NCI-H2171 (cell line): ENCODE results near the gene MRC2.

Experiments
- DNase-seq: peaks from one replicate; lab custom pipeline; 2025; lab: John Stamatoyannopoulos, UW

MRC2 gene

DNA sequence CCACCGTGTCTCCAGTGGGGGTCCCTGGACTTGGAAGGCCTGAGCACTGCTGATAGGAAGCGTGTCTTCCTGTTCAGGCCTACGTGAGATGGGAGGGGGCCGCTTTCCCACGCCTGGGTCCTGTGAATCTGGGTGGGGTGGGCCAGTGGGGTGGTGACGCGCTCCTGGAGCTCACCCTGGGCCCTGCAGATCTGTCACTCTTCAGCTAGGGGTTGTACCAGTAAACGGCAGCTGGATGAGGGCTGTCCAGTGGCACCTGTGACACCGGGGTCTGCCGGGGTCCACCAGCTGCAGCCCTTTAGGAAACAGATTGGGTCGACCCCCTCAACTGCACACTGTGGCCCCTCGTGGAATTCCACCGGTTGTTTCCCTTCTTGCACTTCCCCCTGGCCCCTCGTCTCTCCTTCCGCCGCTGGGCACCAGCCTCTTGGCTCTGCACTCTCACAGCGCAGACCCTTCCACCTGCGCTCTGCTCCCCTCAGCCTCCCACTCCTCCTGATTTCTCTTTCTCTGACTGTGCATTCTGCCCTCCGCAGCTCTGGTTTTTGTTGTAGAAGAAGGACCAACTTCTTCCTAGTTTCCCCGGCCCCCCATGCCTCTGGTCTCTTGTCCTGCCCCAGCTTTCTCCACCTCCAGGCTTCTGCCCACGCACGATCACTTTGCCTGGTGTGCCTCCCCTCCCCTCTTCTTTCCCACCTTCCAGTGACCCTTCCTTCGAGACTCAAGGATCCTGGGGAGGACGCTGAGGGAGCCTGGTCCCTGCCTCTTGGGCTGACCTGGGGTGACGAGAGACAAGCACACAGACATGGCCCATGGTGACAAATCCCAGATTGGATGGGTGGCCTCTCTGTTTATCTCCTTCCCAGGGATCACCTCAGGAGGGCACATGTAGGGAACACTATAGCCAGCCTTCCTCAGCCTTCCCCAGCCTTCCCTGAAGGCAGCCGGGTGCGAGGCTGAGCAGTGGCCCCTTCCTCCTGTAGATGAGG, 4.8 kb downstream of the MRC2 start:
- DNase-seq: no peak

DNA sequence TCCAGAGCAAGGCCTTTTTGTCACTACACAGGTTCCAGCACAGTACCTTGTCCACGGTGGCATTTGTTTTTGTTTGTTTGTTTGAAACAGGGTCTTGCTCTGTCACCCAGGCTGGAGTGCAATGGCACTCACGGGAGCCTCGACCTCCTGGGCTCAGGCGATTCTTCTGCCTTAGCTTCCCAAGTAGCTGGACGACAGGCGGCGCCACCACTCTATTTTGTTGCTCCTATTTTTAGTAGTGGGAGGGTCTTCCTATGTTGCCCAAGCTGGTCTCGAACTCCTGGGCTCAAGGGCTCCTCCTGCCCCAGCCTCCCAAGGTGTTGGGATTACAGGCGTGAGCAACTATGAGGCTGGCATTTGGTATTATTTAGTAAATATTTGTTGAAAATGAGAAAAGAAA, 10.3 kb downstream of the MRC2 start:
- DNase-seq: no peak

DNA sequence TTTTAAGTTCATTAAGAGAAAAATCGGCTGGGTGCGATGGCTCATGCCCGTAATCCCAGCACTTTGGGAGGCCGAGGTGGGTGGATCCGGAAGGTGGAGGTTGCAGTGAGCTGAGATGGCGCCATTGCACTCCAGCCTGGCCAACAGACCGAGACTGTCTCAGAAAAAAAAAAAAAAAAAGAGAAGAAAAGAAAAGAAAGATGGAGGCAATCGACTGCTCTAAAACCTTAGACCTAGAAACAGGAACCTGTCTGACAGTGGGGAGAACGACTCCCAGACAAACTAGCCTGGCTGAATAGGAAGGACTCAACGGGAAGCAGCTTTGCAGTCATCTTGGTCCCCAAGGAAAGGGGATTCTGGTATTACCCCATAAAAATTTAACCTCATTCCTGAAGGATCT, 13.7 kb downstream of the MRC2 start:
- DNase-seq: no peak

DNA sequence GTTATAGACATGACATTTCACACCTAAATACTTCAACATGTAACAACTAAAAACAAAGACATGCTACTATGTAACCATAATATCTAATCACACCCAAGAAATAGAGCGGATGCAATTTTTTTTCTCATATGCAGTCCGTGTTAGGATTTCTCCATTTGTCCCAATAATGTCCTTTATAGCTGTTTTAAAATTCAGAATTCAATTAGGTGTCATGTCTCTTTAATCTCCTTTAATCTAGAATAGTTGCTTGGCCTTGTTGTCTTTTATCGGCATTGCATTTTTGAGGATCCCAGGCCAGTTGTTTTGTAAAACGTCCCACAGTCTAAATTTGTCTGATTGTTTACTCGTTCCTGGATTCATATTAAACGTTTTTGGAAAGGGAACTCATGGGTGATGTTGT, 14.5 kb downstream of the MRC2 start:
- no peak for DNase-seq

DNA sequence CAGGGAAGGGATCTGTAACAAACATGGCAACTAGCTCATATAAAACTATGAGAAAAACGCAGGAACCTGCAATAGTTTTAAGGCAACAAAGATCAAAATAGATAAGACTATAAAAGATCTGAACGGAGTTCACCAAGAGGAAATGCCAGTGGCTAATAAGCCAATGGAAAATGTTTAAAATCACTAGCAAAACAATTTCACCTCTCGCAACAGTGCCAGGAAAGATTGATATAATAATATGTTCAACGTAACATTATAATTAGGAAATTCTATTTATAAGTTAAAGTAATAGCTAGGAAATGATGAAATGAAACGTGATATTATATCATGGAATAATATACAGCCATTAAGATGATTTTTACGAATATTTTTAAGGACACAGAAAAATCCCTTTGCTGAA, 16.0 kb downstream of the MRC2 start:
- no peak for DNase-seq

DNA sequence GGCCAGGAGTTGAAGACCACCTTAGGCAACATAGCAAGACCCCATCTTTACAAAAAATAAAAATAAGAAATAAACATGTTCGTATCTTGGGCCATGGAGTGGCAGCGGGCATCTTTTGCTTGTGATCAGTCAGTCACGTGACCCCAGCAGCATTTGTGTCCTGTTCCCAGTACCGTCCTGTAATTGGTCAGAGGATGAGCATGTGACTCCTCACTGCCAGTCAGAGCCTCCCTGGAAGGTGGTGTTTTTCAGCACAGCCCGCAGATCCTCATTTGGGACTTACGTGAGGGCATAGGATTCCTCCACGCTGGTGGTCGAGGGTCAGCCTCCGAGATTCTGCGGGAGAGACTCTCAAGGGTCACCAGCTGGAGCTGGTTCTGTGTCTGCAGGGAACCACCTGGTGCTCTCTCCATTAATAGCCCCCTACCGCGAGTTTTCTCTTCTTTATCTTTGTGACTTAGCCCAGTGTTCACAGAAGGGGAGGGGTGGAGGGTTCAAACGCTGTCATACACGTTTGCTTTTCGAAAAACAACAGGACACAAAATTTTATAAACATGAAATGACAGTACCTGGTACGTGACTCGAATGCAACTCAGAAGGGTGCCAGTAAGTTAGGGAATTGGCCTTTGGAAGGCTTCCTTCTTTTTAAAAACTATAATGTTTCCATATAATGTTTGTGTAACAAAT, 17.2 kb downstream of the MRC2 start:
- peak; percentile 93 for DNase-seq

DNA sequence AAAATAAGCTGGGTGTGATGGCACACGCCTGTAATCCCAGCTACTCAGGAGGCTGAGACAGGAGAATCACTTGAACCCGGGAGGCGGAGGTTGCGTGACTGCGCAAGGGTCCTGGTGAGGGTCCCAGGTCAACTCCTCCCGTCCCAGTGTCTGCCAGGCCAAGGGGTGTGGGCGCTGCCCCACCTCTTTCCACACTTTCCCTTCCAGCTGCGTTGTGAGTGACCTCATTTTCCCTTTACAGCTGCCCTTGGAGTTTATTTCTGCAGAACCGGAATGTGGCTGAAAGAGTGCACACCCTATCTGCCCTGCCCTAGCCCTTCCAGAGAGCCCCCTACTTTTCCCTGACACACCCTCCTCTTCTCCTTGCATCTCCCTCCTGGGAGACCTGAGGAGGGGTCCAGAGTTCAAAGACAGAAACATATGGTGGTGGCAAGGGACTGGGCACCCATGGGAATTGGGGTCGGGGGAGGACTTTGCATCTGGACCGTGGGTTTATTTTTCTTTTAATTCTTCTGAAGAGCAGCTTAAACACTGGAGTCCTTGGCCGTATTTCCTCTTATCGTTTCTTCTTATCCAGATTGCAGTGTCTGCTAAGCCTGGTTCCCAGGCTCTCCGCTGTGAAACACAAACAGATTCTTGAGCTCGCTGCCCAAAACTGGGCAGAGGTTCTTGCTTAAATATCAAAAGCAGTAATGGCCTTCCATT, 20.9 kb downstream of the MRC2 start:
- no peak for DNase-seq

DNA sequence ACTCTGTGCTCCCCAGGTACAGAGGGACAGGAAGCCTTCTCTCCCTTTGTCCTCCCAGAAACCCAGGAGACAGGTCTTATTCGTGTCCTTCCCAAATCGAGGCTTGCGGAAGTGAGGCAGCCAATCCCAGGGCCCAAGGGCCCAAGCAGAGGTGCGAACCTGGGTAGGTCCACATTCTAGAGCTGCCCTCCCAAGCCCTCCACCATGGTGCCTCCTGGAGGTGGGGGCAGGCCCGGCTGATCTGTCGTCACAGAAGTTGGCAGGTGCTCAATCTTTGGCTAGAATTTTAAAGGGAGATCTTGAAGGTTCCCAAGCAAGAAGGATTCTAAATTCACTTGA, 21.5 kb downstream of the MRC2 start:
- no peak for DNase-seq

DNA sequence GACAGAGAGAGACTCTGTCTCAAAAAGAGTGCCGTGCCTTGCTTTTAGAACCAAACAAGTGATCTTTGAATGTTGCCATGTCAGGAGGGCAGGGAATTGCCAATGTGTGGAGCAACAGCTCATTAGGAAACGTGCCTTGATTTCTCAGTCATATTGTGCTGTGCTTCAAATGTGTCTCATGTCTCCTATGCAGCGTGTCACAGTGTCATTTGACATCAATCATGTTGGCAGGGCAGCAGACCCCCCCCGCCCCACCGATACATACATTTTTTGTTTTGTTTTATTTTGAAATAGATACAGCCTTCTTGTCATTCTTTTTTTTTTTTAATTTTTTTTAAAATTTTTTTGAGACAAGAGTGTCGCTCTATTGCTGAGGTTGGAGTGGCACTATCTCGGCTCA, 22.1 kb downstream of the MRC2 start:
- no peak for DNase-seq

DNA sequence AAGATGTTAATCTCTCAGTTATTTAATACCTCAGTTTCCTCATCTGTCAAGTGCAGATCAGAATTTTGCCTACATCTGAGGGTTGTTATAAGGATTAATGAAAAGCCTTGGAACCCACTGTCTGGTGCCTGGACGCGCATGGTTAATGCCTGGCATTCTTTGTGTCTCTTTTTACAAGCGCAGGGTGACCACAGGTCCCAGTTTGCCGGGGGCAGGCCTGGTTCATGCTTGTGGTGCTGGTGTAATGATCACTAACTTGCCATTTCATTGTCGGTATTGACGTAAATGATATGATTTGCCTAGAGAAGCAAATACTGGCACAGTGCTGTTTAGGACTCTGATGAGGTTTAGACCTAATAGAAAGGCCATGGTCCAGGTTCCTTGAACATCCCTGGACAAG, 23.1 kb downstream of the MRC2 start:
- DNase-seq: no peak

DNA sequence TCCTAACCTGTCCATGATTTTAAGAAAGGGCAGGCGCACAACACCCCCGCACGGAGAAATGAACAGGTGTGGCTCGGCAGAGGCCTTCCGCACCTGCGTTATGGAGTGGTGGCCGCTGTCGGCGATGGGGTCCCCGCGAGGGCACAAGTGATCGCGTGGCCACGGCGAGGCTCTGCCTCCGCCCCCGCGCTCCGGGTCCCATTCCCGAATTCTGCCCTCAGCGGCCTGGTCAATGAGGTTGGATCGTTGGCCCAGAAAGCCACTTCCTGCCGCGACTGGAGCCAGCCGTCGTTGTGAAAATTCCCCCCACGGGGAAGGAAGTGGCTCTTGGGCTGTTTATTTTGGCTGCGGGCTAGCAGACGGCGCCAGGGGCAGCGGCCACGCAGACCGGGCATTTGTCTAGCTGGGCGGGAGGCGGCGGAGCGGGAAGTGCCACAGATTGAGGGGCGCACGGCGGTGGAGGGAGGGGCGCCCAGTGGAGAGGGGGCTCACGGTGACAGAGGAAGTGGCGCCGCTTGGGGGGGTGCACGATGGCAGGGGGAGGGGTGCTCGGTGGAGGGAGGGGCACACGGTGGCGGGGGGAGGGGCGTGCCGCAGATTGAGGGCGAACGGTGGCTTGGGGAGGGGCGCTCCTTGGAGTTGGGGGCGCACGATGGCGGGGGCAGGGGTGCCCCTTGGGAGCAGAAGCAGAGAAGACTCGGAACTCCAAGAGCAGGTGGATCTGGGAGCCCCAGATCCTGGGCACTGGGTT, 25.0 kb downstream of the MRC2 start:
- peak; percentile 29 for DNase-seq

DNA sequence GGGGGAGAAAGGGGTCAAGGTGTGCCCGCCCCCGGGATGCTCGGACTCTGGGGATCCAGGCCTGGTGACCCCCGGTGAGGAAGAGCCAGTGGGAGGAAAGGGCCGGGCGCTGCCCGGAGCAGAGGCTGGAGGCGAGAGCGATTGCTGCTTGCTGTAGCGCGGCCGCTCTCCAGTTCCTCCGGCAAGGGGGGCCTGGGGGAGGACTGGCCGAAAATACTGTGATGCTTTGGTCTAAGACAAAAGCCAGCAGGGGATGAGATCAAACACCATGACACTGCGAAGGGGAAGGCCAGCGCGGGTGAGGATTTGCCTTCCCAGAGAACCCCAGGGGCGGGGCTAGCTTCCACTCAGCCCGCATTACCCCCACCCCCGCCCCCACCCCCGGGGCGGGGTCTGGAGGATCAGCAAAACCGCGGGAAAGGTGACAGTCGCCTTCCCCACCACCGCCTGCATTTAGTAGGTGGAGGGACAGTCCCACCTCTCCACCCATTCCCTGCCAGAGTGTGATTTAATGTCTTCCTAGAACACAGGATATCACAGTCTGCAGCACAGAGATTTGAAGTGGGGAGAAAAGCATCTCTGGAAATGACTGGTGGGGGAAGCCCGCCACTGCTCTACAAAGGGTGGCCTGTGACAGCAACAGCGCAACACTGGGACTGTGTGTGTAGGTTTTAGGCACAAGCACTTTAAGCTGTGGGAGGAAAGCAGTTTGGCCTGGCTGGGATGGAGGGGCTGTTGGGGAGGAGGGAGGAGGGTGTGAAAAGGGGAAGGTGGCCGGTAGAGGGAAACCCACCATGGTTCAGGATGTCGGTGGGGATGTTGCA, 25.7 kb downstream of the MRC2 start:
- DNase-seq: peak; percentile 90

DNA sequence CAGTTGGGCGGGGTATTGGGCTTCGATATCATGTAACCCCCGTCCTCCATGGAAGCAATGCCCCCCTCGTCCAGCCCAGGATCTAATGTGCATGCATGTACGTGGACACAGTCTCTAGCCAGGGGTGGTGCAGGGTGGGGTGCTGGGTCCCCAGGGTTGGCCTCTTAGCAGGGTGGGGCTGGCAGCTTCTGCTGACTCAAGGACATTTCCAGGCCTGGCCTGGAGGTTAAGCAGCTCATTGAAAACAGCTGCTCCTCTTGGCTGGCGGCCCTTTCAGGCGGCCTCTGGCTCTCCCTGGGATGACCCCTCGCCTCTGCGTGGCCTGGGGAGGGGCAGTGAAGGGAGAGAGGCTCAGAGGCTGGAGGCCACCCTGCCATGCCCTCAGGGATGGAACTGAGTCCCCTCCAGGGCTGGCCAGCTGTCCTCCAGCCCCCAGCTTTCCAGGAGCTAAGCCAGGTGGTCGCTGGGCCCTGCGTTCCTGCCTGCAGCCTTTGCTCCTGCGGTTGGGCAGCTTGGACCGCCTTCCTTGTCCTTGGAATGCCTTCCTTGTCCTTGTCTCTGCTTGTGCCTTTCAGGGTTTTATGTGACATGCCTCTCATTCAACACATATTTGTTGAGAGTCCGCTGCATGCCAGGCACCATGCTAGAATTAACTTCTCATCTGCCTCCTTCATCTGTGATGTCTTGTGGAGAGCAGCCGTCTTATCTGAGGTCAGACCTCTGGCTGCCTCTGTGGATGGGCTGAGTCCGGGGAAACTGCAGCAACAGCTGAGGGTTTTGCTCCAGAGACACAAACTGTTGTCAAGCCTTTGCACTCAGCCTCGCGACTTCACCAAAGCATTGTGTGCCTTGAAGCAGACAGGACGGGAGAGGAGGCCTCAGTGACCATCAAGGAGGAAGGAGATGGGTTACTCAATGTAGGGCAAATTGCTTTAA, 26.6 kb downstream of the MRC2 start:
- DNase-seq: no peak

DNA sequence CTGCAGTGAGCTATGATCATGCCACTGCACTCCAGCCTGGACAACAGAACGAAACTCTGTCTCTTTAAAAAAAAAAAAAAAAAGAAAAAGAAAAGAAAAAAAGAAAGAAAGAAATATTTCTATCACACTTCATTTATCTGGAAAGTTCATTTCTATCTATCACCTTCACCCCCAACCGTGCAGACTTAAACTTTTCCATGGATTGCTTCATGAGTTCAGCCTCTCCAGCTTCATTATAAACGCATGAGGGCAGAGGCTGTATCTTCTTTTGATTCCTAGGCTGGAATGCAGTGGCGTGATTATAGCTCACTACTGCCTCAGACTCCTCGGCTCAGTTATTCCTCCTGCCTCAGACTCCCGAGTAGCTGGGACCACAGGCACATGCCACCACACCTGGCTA, 28.2 kb downstream of the MRC2 start:
- no peak for DNase-seq

DNA sequence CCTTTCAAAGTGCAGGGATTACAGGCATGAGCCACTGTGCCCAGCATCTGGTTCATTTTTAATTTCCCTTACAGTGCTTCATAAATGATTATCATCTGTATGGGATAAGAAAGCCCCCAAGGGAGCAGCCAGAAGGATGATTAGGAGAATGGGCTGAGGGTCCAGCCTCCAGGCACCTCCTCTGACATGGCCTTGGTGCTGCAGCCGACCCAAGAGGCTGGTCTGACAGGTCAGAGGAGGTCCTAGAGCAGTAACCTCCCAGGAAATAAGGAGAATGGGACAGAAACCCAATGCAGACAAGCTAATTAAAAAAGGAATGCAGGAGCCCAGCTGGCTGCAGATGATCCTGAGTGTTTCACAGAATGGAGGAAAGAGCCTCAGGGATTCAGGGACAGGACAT, 29.0 kb downstream of the MRC2 start:
- no peak for DNase-seq

DNA sequence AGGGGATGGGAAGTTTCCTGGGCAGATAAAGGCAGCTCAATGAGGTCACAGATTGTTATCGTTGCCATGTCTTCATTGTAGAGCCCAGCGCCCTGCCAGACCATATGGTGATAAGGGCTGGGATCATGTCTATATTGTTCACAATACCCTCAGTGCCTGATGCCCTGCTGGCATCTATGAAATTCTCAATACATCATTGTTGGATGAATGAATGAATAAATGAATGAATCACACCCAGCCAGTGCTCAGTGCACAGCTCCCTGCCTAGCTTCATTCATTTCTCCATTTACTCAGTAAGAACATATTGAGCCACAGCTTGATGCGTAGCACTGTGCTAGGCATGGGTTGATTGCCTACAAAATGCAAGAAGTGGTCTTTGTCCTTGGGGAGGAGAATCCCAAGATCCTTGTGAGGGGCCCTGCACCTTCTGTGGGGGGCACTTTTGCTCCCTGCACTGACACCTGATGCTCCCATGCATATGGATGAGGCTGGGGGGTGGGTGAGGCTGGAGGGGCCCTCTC, 29.7 kb downstream of the MRC2 start:
- DNase-seq: no peak

DNA sequence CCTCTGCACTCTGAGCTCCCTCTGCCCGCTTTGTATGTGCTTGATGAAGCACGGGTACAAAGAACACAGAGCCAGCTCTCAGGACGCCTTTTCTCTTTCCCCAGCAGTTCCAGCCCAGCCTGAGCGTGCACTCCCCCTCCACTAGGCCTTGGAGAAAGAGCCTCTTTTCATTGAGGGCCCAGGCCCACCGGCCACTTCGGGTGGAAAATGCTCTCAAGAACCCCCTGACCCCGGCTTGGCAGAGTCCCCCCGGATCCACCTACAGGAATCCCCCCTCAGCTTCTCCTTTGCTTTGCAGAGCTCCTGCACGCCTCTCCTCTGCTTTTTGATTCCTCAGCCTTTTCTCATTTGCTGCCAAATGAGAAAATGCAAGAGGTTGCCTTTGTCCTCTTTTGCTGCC, 30.2 kb downstream of the MRC2 start:
- DNase-seq: no peak

DNA sequence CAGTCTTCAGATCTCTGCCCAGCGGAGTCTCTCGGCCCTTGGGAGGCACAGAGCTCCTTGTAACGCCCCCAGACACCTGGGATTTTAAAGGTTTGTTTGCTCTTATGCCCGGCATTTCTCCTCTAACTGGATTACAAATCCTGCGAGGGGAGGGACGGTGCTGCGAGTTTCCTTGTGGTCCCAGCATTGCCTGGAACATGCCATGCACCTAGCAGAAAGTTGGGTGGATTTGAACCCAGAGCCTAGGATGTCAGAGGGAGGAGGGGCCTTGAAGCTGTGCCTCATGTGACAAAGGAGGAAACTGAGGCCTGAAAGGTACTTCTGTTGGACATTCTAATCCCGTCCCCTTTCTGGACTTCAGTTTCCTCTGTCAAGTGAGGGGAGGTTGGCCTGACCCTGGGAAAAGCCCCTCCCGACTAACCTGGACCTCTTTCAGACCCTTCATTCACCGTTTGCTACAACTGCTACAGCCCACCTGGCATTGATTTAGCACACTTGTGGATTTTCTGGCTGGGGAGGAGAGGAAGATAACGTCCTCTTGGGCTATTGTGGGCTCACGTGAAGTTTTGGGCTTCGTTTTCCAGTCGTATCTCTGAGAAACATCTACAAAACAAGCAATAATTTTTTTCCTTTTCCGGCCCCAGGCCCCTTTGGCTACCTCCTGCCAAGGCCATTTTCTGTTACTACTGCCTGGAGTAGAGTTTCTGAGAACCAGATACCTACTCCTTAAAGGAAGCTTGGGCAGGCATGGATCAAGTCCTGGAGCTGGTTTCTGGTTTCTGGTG, 30.9 kb downstream of the MRC2 start:
- no peak for DNase-seq

DNA sequence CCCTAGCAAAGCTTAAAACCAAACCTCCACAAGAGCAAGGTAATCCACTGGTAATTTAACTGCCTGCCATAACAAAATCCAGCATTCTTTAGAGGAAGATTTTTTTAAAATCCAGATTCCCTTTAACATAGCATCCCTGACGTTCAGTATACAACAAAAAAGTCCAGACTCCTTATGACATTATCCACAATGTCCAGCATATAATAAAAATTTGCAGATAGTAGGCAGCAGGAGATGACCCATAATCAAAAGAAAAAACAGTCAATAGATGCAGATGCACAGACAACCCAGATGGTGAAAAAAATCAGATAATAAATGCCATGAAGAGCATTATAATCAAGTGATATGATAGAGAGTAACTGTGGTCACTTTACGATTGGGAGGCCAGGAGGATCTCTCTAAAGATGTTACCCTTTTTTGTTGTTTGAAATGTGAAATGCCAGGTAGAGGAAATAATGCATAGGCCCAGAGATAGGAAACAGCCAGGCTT, 33.2 kb downstream of the MRC2 start:
- no peak for DNase-seq
